Measurements from ENCODE around the gene KLF2. TPM values are rescaled to one million over a fixed set of nuclear protein-coding genes. Genes with fewer than 3 reads are reported as not detected.

The KLF2 gene
- total RNA-seq, 4 donors from 2014 or later: 64.9 to 74.1 (median 68.5) TPM

GRCh38 chr19:16306728-16307402 is 17.8 kb upstream of the KLF2 start:
- WGBS: 88% methylated on average over 18 of the region's 21 CpGs
- no peaks in the 10 kb centered on the region for H3K9me3 ChIP-seq

DNA sequence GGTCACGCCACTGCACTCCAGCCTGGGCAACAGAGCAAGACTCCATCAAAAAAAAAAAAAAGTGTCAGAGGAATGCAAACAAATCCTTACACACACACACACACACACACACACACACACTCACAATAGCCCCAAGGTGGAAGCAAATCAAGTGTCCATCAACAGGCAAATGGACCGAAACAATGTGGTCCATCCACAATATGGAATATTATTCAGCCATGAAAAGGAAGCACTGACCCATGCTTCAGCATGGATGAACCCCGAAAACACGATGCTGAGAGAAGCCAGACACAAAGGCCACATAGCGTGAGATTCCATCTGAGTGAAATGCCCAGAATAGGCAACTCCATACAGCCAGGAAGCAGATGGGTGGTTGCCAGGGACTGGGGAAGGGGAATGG is 16.5 kb upstream of the KLF2 start:
- no peak overlapping the region for H3K4me3 ChIP-seq
- no peaks in the 10 kb centered on the region for H3K9me3 ChIP-seq
- H3K4me1 ChIP-seq: peaks cover 0 to 17% (median 12%) of the 10 kb centered on the region in 4 donors
- 92% methylated on average over 5 of the region's 5 CpGs for WGBS
- H3K27ac ChIP-seq (replicated peaks in 1 of 4): no peak overlapping the region
- no peak for DNase-seq (ENCODE audit: extremely low spot score)
- no peak for TF ChIP-seq EP300 (IDR thresholded peaks at IDR 0.05)
- no peak for TF ChIP-seq CTCF (IDR thresholded peaks at IDR 0.05)
- no peak for TF ChIP-seq POLR2AphosphoS5 (IDR thresholded peaks at IDR 0.05)
- no peak for TF ChIP-seq POLR2A (IDR thresholded peaks at IDR 0.05; ENCODE audit: low read depth)
- intact Hi-C loops (cut with DNase I): no loop called here
- H3K27me3 ChIP-seq: no peaks in the 10 kb centered on the region
- no peaks in the 10 kb centered on the region for H3K36me3 ChIP-seq

More at GRCh38 chr19:16306728-16307402, 17.8 kb upstream of the KLF2 start:
- Histone ChIP-seq H3K4me3 (no peak overlapping the region), H3K36me3 (no peaks in the 10 kb centered on the region), H3K27ac (replicated peaks in 1 of 4) (no peak overlapping the region), H3K4me1 (peaks cover 0 to 16% (median 12%) of the 10 kb centered on the region in 4 donors), H3K27me3 (no peaks in the 10 kb centered on the region)
- TF ChIP-seq POLR2AphosphoS5 (IDR thresholded peaks at IDR 0.05) (no peak), EP300 (IDR thresholded peaks at IDR 0.05) (no peak), CTCF (IDR thresholded peaks at IDR 0.05) (no peak), POLR2A (IDR thresholded peaks at IDR 0.05; ENCODE audit: low read depth) (no peak)
- intact Hi-C loops (cut with DNase I): no loop called here
- no peak for DNase-seq (ENCODE audit: extremely low spot score)

DNA sequence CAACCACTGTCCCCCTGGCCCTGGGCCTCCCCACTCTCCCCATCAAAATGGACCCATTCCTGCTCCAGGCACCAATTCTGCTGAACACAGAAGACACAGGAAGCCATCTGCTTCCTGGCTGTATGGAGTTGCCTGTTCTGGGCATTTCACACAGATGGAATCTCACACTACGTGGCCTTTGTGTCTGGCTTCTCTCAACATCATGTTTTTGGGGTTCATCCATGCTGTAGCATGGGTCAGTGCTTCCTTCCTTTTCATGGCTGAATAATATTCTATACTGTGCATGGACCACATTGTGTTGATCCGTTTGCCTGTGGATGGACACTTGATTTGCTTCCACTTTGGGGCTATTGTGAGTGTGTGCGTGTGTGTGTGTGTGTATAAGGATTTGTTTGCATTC is 15.0 kb upstream of the KLF2 start:
- intact Hi-C loops (cut with DNase I): no loop called here
- WGBS: 85% methylated on average over 3 of the region's 3 CpGs
- TF ChIP-seq CTCF (IDR thresholded peaks at IDR 0.05) (no peak), POLR2A (IDR thresholded peaks at IDR 0.05; ENCODE audit: low read depth) (no peak), POLR2AphosphoS5 (IDR thresholded peaks at IDR 0.05) (no peak), EP300 (IDR thresholded peaks at IDR 0.05) (no peak)

DNA sequence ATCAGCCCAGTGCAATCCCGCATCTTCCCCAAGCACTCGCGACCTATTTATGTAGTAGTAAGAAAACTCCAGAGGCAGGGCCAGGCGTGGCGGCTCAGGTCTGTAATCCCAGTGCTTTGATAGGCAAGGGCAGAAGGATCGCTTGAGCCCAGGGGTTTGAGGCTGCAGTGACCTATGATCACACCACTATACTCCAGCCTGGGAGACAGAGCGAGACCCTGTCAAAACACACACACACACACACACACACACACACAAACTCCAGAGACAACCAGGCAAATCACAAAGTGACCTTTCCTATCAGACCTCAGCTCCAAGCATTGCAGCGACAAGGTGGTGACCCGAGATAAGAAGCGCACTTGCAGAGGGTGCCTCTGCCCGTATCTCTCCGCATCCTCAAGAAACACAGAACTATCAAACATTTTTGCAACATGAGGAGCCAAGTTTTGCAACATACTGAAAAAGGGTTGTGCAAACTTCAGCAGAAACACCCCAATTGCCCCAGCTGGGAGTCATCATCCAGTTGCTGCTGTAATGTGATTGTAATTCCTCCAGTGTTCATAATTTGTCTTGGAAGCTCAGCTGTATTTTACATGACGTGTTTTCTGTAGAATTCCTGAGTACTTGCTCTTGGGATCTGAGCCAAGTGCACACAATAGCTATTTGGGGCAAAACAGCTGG is 8.7 kb upstream of the KLF2 start:
- H3K27ac ChIP-seq (replicated peaks in 1 of 4): peak overlapping the region; percentile 76 to 88 (median 78)
- H3K9me3 ChIP-seq: no peaks in the 10 kb centered on the region
- no peaks in the 10 kb centered on the region for H3K36me3 ChIP-seq
- DNase-seq (ENCODE audit: extremely low spot score): no peak
- TF ChIP-seq EP300 (IDR thresholded peaks at IDR 0.05) (peak; percentile 28), POLR2A (IDR thresholded peaks at IDR 0.05; ENCODE audit: low read depth) (no peak), POLR2AphosphoS5 (IDR thresholded peaks at IDR 0.05) (peak; percentile 74 to 87)
- H3K27me3 ChIP-seq: no peaks in the 10 kb centered on the region
- peaks cover 27 to 44% (median 33%) of the 10 kb centered on the region in 4 donors for H3K4me1 ChIP-seq
- intact Hi-C loops (cut with DNase I): no loop called here
- 42% methylated on average over 11 of the region's 13 CpGs for WGBS
- no peak overlapping the region for H3K4me3 ChIP-seq

More for the DNA sequence above, 15.0 kb upstream of the KLF2 start:
- Histone ChIP-seq H3K27me3 (no peaks in the 10 kb centered on the region), H3K4me3 (no peak overlapping the region), H3K27ac (replicated peaks in 1 of 4) (no peak overlapping the region), H3K4me1 (peaks cover 0 to 12% (median 0%) of the 10 kb centered on the region in 4 donors), H3K9me3 (no peaks in the 10 kb centered on the region), H3K36me3 (no peaks in the 10 kb centered on the region)
- DNase-seq (ENCODE audit: extremely low spot score): no peak

- Histone ChIP-seq H3K36me3 (no peaks in the 10 kb centered on the region), H3K27me3 (no peaks in the 10 kb centered on the region), H3K9me3 (no peaks in the 10 kb centered on the region), H3K27ac (replicated peaks in 1 of 4) (peak overlapping the region; percentile 76 to 88 (median 78)), H3K4me1 (peaks cover 27 to 44% (median 33%) of the 10 kb centered on the region in 4 donors), H3K4me3 (no peak overlapping the region)
- intact Hi-C loops (cut with DNase I): no loop called here
- TF ChIP-seq POLR2AphosphoS5 (IDR thresholded peaks at IDR 0.05) (peak; percentile 3 to 4), CTCF (IDR thresholded peaks at IDR 0.05) (no peak)
- DNase-seq (ENCODE audit: extremely low spot score): no peak
- 36% methylated on average over 3 of the region's 3 CpGs for WGBS
Measured at GRCh38 chr19:16316506-16316882, 8.1 kb upstream of the KLF2 start.
